Measurements from ENCODE around the gene C5AR2.

Gene C5AR2

GRCh38 chr19:47390533-47391488 lies 58.8 kb downstream of the C5AR2 start:
- DNase-seq, result no peak

- DNase-seq, result peak; percentile 80
Observed at GRCh38 chr19:47391510-47392223, 59.7 kb downstream of the C5AR2 start.
